Activated CD4-positive, alpha-beta T cell treated with anti-CD3 and anti-CD28 coated beads, Interleukin-2, amount 50 U/mL, for 48 hours (primary cell): ENCODE results near the gene ADGRF4.
"Not testable (repeated sequence)": the region's sequence is repeated elsewhere in the genome, so short reads cannot be mapped to it uniquely, and the experiment has no call there.

Experiments
- DNase-seq, 2 experiments: peaks; one replicate each; pipeline ENCODE4 v3.0.0-alpha.2; 2020

The ADGRF4 gene

GRCh38 chr6:47740714-47741113, 42.3 kb downstream of the ADGRF4 start:
- DNase-seq: no peak

DNA sequence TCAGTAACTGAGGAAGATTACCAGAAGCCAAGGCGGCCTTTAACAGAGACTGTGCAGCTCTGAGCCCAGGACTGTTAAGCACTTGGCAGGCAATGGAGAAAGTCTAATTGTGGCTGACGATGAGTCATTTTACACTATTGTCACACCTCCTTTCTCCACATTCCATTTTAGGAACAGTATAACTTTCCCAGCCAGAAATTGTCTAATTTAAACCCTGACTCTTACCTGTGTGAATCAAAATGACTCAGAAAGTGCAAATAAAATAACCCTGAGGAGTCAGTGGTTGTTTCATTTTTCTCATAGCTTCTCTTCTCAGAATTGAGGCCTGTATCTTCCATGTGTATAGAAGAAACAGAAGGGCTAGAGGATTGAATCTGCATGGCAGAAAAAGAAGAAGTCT, 43.4 kb downstream of the ADGRF4 start:
- no peak for DNase-seq

GRCh38 chr6:47743744-47744143, 45.4 kb downstream of the ADGRF4 start:
- DNase-seq: no peak

- DNase-seq: not testable (repeated sequence)
Measured at GRCh38 chr6:47745269-47745668, 46.9 kb downstream of the ADGRF4 start.

- DNase-seq: no peak
Measured at GRCh38 chr6:47749757-47750156, 51.4 kb downstream of the ADGRF4 start.

DNA sequence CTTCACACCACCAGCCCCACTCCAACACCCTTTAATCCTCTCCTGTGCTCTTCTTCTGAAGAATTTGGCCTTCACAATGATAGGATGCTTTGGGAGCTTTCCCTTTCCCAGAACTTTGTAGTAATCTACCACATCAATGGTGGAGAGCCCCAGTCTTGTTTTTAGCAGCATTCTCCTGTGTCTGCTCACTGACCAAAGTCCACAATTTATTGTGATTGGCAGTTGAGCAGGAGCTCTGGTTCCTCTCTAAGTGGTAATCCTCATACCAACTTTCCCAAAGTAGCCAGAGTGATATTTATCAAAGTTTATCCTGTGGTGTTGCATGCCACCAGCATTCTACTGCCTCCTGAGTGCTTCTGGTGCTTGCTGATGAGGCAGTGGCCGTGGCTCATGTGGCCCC, 54.4 kb downstream of the ADGRF4 start:
- DNase-seq: no peak

GRCh38 chr6:47759364-47759763, 61.0 kb downstream of the ADGRF4 start:
- DNase-seq: no peak

GRCh38 chr6:47762502-47762901, 64.1 kb downstream of the ADGRF4 start:
- no peak for DNase-seq

DNA sequence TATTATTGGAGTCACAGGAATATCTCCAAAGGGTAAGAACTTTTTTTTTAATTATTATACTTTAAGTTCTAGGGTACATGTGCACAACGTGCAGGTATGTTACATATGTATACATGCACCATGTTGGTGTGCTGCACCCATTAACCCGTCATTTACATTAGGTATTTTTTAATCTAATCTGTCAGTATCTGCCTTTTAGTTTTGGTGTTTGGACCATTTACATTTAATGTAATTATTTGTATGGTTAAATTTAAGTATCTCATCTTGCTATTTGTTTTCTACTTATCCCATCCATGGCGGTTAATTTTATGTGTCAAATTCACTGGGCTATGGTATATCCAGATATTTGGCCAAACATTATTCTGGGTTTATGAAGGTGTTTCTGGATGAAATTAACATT, 68.1 kb downstream of the ADGRF4 start:
- no peak for DNase-seq

DNA sequence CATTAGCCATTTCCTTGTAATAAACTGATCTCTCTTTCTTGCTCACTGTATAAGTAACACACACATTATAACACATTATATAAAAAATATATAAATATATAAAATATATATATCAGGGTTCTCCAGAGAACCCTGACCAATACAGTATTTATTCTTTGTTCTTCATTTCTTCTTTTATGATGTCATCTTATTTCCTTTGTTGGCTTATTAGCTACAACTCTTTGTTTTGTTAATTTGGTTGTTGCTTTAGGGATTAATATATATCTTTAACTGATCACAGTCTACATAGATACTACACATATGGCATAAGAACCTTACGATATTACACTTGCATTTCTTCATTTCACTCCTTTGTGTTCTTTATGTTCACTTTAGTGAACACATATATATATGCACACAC, 68.7 kb downstream of the ADGRF4 start:
- DNase-seq: no peak

- no peak for DNase-seq
Measured at GRCh38 chr6:47769982-47770381, 71.6 kb downstream of the ADGRF4 start.
